LNCaP clone FGC (cell line): ENCODE data around the gene GRHPR.
A peak's percentile ranks its signal among the peaks of the same experiment; 100 is the strongest.
"Not testable (repeated sequence)": the region's sequence is repeated elsewhere in the genome, so short reads cannot be mapped to it uniquely, and the experiment has no call there.

Source experiments
- DNase-seq: peaks from one replicate; pipeline ENCODE4 v3.0.0-alpha.2; 2011; ENCODE audit warnings: low read depth
- H3K4me3 ChIP-seq: 2 replicates; pipeline ENCODE4 v1.5.1; 2011; ENCODE audit warnings: mild to moderate bottlenecking, low read depth, low read length, control low read depth
- TF ChIP-seq, protein P1 (sequence below): IDR thresholded peaks from 2 replicates; pipeline ENCODE4 v1.5.1; 2012; ENCODE audit warnings: mild to moderate bottlenecking; ENCODE audit not compliant: control insufficient read depth, insufficient read depth; ENCODE audit errors: extremely low read depth

The GRHPR gene

DNA sequence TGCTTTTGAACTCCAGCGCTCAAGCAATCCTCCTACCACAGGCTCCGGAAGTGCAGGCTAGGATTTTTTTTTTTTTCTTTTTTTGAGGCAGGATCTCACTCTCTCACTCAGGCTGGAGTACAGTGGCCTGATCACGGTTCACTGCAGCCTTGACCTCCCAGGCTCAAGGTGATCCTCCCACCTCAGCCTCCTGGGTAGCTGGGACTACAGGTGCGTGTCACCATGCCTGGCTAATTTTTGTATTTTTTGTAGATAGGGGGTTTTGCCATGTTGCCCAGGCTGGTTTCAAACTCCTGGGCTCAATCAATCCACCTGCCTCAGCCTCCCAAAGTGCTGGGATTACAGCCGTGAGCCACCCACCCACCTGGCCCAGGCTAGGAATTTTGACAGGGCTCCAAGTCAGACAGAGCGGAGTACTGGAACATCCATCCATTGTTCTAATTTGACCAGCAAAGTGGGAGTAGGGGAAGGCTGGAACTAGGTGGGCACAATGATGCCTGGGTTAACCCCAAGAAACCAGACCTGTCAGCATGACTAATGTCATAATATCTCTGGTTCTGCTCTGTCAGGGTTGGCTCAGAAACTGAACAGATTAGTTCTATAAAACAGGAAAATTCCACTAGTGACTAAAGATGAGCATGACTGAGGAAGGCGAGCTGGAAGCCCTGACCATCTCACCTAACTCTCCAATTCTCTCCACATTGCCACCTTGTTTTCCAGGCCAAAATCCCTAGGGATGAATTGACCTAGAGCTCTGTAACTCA lies 33.6 kb downstream of the GRHPR start:
- no peak for DNase-seq
- H3K4me3 ChIP-seq = no peak overlapping the region
- TF ChIP-seq, protein P1, sequence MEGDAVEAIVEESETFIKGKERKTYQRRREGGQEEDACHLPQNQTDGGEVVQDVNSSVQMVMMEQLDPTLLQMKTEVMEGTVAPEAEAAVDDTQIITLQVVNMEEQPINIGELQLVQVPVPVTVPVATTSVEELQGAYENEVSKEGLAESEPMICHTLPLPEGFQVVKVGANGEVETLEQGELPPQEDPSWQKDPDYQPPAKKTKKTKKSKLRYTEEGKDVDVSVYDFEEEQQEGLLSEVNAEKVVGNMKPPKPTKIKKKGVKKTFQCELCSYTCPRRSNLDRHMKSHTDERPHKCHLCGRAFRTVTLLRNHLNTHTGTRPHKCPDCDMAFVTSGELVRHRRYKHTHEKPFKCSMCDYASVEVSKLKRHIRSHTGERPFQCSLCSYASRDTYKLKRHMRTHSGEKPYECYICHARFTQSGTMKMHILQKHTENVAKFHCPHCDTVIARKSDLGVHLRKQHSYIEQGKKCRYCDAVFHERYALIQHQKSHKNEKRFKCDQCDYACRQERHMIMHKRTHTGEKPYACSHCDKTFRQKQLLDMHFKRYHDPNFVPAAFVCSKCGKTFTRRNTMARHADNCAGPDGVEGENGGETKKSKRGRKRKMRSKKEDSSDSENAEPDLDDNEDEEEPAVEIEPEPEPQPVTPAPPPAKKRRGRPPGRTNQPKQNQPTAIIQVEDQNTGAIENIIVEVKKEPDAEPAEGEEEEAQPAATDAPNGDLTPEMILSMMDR = no peak

DNA sequence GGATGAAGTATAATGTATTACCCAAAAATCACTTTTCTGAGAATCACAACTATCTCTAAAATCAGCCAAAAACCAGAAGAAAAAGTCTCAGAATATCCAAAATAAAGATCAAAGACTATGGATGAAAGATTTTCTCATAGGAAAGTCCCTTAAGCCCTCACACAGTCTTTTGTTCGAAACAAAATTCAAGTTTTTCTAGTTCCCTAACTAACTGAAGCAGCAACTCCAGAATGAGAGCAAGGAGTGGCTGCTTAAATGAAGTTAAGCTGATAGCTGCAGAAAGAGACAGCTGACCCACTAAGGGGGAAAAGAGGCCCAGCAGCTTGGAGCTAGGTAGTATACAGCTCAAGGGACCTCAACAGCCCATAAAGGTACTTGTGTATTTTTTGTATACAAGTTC lies 34.3 kb downstream of the GRHPR start:
- H3K4me3 ChIP-seq = no peak overlapping the region
- DNase-seq = no peak
- TF ChIP-seq, protein P1 = no peak

DNA sequence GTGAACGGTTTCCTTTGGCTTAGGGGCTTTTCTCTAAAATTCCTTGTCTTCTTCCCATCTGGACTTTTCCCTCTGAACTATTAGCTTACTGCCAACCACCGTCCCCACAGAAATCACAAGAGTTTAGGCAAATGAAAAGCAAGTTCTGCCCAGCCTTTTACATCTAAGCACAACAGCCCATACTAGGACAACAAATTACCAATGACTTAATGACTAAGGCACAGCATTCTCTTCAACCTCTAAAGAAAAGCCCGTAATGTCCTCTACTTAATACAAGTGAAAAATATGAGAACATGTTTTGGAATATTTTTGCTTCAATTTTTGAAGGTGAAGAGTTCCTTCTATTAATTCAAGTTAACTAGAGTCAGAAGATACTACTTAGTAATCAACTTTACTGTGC lies 41.5 kb downstream of the GRHPR start:
- no peak for DNase-seq
- H3K4me3 ChIP-seq = peak overlapping the region; percentile 69
- TF ChIP-seq, protein P1 = no peak

DNA sequence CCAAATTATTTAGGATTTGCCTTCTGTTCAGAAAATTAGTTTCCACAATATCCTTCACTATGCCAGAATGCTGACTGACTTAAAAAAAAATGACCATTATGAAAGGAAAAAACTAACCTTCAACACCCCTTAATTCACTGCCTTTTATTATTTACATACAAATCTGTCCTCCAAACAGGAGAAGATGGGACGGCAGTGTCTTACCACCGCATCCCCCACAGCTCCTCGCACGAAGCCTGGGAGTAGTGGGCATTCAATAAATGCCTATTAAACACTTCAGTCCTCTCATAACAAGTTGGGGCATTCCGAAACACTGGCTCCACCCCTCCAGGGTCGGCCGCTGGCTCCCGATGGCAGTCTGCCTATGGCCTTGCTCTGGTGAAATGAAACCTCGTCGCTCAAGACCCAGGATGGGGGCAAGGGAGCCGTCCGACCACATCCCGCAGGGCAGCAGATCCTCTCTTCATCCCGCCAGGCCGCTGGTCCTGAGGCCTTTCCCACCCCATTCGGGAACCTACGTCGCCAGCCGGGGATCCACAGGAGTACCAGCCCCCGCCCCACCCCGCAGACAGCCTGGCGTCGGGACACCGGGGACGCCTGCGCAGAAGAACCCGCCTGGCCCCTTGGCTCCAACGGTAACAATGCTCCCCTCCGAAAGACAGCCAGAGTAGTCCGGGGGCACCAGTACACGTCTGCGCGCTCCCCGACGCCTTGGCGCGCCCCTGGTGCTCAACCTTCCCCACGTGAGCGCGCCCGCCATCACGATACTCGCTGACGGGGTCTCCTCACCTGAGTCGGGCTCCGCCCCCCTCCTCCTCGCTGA lies 42.1 kb downstream of the GRHPR start:
- DNase-seq = no peak
- TF ChIP-seq, protein P1 = no peak
- H3K4me3 ChIP-seq = peak overlapping the region; percentile 69

DNA sequence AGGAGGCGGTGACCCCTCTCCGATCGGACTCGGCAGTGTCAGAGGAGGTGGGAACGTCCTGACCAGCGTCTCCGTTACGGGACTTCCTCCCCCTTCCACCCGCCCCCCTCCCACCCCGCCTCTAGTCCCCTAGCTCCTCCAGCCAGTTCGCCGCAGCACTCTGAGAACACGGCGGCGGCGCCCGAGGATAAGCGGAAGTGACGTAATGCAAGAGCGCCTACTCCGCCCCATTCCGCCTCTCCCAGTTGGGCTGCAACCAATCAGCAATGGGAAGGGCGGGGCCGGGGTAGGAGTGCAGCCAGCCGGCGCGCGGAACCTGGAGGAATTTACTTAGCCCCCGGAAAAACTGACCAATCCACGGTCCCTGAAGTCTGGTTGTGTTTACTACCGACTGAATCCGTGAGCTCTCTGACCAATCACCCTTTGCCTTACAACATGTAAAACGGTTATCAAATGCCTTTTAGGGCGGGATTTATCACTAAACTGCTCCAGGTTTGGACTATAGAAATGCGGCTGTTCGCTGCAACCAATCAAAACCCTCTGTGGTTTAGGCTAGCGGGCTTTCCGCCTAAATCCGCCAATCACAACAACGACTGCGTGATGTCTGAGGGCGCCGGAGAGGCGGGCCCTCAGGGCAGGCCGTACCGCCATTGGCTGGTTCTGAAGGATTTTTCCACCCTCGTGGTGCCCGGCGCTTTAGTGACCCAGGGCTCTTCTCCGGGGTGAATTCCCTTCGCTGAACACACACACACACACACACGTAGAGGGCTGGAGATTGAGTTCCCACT lies 42.9 kb downstream of the GRHPR start, which contains the start of gene ZBTB5:
Gene ZBTB5 (minus strand): TSS at position 202 of the 788 bp plus-strand sequence. CDS start 22,899 bp downstream, outside the sequence.
- TF ChIP-seq, protein P1 = no peak
- peak within 1 kb of the TSS; percentile 69 for H3K4me3 ChIP-seq
- DNase-seq = peak; percentile 100

DNA sequence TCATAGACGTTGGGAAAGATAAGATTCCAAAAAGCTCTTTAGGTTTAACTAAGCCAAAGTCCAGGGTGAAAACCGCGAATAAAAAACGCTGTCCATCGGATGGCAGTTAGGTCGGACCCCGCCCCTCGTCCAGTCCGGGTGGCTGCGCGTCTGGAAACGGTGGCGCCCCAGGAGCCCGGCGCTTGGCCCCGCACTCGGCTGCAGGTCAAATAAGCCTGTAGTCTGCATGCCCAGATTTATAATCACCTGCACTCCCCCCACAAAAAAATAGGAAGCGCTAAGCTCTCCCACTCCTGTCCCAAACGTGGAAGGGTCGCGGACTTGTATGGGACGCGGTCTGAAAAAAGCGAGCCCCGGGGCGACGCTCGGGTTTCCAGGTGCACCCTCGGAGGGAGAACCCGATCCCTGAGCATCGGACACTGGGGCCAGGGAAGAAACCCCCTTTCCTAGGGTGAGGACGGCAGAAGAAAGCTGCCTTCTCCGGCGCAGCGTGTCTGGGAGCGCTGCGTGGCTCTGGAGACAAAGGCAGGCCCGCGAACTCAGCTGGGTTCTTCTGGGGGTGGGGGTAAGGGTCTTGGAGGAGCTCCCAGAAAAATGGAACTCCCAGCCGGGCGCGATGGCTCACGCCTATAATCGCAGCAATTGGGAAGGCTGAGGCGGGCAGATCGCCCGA lies 43.7 kb downstream of the GRHPR start:
- TF ChIP-seq, protein P1 = no peak
- H3K4me3 ChIP-seq = peak overlapping the region; percentile 69
- no peak for DNase-seq

DNA sequence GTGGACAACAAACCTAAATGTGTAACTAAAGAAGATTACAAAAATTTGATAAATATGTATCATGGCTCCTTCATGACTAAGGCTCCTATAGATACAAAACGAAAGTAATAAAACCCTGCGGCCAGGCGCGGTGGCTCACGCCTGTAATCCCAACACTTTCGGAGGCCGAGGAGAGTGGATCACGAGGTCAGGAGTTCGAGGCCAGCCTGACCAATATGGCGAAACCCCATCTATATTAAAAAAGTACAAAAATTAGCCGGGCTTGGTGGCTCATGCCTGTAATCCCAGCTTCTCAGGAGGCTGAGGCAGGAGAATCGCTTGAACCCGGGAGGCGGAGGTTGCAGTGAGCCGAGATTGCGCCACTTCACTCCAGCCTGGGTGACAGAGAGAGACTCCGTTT lies 45.0 kb downstream of the GRHPR start:
- not testable (repeated sequence) for H3K4me3 ChIP-seq, DNase-seq
